ENCODE measurements around the gene FUT4.

DNA sequence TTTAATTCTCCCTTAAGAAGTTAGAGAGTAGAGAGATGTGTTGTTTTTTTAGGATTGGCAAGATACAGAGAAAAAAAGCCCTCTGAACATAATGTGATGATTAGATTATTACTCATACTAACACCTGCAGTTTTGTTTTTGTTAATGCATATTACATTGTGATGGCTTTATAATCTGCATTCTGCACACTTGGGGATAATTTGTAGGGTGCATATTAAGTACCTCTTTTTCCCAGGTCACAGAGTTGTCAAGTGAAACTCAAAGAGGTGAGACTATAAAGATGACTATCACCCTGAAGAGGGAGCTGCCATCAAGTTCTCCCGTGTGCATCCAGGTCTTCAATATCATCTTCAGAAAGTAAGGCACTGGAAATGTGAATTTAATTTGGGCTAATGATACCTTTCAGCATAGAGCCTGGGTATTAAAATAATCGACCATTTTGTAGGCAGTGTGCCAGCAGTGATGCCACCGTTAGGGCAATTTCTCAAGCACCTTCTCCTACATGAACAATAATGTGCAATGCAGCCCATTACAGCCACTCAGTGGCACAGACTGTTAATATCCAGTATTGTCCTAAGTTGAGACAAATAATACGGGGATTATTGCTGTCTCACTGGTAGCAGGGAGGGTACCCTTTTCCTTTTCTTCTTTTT, 39.6 kb downstream of the FUT4 start:
- TF ChIP-seq, protein P1, sequence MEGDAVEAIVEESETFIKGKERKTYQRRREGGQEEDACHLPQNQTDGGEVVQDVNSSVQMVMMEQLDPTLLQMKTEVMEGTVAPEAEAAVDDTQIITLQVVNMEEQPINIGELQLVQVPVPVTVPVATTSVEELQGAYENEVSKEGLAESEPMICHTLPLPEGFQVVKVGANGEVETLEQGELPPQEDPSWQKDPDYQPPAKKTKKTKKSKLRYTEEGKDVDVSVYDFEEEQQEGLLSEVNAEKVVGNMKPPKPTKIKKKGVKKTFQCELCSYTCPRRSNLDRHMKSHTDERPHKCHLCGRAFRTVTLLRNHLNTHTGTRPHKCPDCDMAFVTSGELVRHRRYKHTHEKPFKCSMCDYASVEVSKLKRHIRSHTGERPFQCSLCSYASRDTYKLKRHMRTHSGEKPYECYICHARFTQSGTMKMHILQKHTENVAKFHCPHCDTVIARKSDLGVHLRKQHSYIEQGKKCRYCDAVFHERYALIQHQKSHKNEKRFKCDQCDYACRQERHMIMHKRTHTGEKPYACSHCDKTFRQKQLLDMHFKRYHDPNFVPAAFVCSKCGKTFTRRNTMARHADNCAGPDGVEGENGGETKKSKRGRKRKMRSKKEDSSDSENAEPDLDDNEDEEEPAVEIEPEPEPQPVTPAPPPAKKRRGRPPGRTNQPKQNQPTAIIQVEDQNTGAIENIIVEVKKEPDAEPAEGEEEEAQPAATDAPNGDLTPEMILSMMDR (IDR thresholded peaks at IDR 0.05): no peak
- no peak for TF ChIP-seq POLR2A (IDR thresholded peaks at IDR 0.05)
